GM21390 (cell line): ENCODE measurements around the gene DOLPP1.

Source experiments
- ATAC-seq: cut with Tn5 transposase; IDR thresholded peaks from one replicate; pipeline ENCODE4 v1.9.1; 2021; ENCODE audit not compliant: unreplicated experiment

Gene DOLPP1

DNA sequence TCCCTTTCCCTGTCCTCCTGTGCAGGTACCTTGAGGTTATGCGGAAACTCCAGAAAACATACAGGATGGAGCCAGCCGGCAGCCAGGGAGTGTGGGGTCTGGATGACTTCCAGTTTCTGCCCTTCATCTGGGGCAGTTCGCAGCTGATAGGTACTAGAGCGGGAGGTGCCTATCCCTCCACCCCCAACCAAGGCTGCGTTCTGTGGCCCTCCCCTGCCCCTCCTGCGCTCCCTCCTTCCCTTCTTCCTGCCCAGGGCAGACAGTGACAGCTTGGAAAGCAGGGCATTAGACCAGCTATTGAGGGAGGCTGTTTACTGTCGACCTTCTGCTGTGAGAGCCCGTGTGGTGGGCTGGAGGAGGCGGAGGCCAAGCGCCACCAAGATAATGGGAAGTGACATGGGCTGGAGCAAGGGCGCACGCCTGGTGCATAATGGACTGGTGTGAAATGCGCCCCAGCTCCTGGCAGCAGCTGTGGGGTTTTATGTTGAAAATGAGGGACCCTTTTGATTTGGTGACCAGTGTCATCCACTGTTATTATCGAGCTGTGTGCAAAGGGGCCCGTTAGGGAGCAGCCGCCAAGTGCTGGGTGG, 55.6 kb downstream of the DOLPP1 start:
- no peak for ATAC-seq

DNA sequence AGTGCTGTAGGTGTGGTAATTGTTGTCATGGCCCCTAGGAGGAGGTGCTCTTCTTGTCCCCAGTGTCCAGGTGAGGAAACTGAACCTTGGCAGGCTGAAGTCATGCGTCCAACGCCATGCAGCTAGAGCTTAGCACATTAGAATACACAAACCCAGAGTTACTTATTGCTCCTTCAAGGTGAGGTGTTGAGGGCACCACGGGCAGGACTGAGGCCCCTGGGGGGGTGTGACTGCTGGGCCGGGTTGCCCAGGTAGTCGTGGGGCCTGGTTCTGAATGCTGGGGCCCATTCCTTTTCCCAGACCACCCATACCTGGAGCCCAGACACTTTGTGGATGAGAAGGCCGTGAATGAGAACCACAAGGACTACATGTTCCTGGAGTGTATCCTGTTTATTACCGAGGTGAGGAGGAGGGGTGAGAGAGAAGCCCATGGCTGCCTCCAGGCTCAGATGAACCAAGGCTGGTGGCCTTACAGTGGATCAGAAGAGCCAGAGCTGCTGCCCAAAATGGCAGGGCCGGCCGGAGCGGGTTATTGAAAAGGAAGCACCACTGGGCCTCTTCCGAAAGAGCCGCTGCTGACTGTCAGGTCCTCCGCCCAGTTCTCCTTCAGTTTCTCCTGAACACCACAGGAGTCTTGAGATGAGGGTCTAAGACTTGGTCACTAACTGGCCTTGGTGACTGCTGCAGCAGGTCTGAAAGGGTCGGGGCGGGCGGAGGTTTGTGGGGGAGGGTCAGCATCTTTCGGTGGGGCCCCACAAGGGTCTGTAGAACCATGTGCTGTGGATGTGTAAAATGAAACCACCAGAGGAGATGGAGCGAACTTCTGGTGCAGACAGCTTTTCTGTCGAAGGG, 56.6 kb downstream of the DOLPP1 start:
- ATAC-seq, result no peak

DNA sequence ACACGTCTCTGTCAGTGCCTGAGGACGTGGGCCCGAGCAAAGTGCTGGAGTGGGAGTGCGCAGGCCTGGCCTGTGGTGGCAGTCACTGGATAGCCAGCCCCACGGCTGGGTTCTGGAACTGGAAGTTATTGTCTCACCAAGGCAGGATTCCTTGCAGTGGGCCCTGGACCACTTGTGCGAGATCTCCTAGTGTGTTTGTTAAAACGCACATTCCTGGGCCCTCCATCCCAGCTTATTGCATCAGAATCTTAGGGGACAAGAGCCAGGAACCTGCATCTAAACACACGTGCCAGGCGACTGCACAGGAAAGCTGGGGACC, 57.2 kb downstream of the DOLPP1 start:
- ATAC-seq, result no peak

DNA sequence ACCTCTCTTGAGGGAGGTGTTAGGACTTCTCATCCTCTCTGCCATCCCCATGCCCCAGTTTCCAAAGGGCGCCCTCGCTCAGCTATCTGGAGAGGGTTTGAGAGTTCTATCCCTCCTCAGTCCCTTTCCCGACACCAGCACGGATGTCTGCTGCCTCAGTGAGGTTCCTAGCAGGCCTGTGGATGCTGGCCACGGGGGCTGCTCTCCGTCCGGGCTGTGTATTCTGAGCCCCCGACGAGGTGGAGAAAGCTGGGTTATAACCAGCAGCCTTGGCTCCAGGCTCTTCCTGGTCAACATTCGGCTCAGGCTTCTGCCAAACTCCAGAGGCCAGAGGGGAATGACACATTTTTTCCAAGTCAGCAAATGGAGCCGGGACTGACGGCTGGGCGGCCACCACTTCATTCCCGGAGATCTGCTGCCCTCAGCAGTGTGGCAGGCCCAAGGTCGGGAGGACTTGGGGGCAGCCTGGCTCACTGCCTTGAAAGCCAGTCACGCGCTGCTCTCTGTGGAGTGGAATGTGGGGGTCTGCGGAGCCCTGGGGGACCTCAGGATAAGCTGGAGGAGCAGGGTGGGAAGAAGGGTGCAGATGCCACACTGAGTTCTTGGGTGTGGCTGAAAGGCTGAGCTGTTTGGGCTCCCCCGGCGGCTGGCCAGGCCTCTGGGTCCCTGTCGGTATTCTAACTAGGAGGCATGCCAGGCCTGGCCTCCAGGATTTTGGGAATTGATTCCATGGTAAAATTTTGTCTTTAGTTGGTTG, 57.7 kb downstream of the DOLPP1 start:
- no peak for ATAC-seq

DNA sequence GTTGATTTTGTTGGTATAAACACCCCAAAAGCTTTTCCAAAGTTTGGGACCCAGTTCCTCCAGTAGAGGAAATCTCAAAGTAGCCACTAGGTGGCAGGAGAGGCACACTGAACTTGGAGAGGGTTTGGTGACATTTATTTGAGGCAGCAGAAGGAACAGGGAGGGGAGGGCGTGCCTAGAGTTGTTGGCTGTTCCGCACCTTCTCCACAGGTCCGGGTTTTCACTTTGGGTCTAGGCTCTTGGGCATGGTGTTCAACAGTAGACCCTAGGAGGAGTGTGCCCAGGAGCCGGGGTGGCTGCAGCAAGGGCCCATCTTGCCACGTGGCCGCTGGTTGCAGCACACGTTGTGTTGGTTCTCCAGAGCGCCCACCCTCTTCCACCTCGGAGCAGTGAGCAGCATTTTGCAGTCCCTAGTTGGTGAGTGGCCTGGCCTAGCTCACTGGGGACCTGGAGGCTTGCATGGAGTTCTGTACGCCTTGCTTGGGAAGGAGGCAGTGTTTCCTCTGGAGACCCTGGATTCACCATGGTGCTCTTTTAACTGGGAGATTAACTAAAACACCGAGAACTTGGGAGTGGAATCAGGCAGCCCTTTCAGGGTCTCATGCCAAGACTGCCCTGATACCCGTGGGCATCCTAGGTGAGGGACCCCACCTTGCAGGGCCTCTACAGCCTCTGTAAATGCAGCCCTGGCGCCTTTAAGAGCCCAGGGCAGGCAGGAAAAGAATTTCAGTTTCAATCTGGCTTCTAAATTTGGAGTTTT, 58.5 kb downstream of the DOLPP1 start:
- ATAC-seq, result no peak

DNA sequence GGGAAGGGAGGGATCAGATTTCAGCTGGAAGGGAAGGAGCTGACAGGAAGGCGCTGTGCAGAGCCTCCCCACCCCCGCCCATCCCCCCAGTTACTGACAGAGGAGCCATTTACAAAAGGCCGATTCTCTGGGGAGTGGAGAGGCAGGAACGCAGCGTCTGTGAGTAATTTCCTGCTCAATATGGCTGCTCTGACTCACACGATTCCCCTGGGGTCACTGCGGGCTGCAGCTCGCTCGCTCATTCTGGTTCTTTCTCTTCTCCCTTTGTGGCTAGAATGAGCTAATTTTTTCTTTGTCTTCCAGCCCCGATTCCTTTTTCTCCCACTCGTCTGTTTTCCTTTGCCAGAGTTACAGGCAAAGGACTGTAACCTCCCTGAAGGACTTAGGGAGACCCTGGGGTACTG, 59.1 kb downstream of the DOLPP1 start:
- no peak for ATAC-seq
